ENCODE results near the gene THPO. TPM values are rescaled to one million over a fixed set of nuclear protein-coding genes. Genes with fewer than 3 reads are reported as not detected.

Gene THPO
- total RNA-seq, 2 experiments from 2014 or later, result not detected

- POLR2A ChIA-PET, result no interaction called here
- CTCF ChIA-PET, result interaction anchor here (1.4 kb wide), 1 partner anchor 170 kb away, joined by 3 read pairs; the partner anchor contains the start of gene EPHB3
Observed at GRCh38 chr3:184391266-184391665, 13.3 kb upstream of the THPO start.

GRCh38 chr3:184389935-184390528 is 12.0 kb upstream of the THPO start:
- CTCF ChIA-PET, result interaction anchor here (1.4 kb wide), 1 partner anchor 171 kb away, joined by 3 read pairs; the partner anchor contains the start of gene EPHB3
- peaks cover 27% of the 10 kb centered on the region for H3K27me3 Mint-ChIP-seq
- no peaks in the 10 kb centered on the region for H3K9me3 Mint-ChIP-seq
- no peak overlapping the region for H3K27ac Mint-ChIP-seq
- H3K36me3 Mint-ChIP-seq (ENCODE audit: low read depth), result no peaks in the 10 kb centered on the region
- no peaks in the 10 kb centered on the region for H3K4me1 Mint-ChIP-seq
- POLR2A ChIA-PET, result no interaction called here
- DNase-seq, result no peak
- H3K4me3 Mint-ChIP-seq, result no peak overlapping the region

More at GRCh38 chr3:184391266-184391665, 13.3 kb upstream of the THPO start:
- Mint-ChIP-seq H3K36me3 (ENCODE audit: low read depth) (no peaks in the 10 kb centered on the region), H3K27me3 (peaks cover 27% of the 10 kb centered on the region), H3K27ac (no peak overlapping the region), H3K4me3 (no peak overlapping the region), H3K9me3 (no peaks in the 10 kb centered on the region), H3K4me1 (no peaks in the 10 kb centered on the region)
- DNase-seq, result no peak

GRCh38 chr3:184389384-184389783 is 11.4 kb upstream of the THPO start:
- Mint-ChIP-seq H3K27ac (no peak overlapping the region), H3K4me3 (no peak overlapping the region), H3K27me3 (peaks cover 27% of the 10 kb centered on the region), H3K4me1 (no peaks in the 10 kb centered on the region), H3K36me3 (ENCODE audit: low read depth) (no peaks in the 10 kb centered on the region), H3K9me3 (no peaks in the 10 kb centered on the region)
- DNase-seq, result no peak
- ChIA-PET CTCF (interaction anchor here (1.3 kb wide), 1 partner anchor 18 kb away, joined by 3 read pairs; no protein-coding TSS in a partner anchor), POLR2A (no interaction called here)

DNA sequence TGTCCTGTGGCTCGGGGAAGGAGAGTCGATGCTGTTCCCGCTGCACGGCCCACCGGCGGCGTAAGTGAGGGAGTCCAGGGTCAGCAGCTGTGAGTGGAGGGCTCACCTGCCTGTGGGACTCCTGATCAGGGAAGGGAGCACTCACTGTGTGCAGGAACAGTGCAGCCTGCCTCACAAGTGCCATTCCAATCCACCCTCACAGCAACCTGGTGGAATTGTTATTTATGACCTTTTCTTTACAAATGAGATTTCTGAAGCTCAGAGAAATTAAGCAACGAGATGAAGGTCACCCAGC is 10.9 kb upstream of the THPO start:
- POLR2A ChIA-PET, result no interaction called here
- Mint-ChIP-seq H3K36me3 (ENCODE audit: low read depth) (no peaks in the 10 kb centered on the region), H3K27me3 (peaks cover 26% of the 10 kb centered on the region), H3K4me1 (no peaks in the 10 kb centered on the region), H3K27ac (no peak overlapping the region), H3K9me3 (no peaks in the 10 kb centered on the region), H3K4me3 (no peak overlapping the region)
- CTCF ChIA-PET, result interaction anchor here (1.3 kb wide), 1 partner anchor 17 kb away, joined by 3 read pairs; no protein-coding TSS in a partner anchor
- no peak for DNase-seq

DNA sequence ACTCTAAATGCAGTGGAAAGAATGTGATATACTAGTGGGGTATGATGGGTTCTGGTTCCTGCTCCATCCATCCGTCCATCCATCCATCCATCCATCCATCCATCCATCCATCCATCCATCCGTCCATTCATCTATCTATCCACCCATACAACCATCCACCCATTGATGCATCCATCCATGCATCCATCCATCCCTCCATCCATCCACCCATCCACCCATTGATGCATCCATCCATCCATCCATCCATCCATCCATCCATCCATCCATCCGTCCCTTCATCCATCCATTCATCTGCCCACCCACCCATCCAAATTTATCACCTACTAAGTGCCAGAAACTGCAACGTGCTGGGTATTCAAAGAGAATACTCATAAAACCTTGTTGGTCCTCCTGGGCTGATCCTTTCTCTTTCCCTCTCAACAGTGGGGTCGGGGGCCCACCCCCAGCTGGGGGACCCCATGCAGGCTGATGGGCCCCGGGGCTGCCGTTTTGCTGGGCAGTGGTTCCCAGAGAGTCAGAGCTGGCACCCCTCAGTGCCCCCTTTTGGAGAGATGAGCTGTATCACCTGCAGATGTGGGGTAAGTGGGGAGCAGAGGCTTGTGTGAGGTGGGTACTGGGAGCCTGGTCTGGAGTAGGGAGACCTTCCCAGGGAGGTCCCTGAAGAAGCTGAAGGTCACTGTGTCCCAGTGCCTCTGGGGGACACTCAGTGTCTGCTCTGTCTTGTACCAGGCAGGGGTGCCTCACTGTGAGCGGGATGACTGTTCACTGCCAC is 10.3 kb upstream of the THPO start:
- no peak overlapping the region for H3K27ac Mint-ChIP-seq
- H3K4me1 Mint-ChIP-seq, result no peaks in the 10 kb centered on the region
- H3K9me3 Mint-ChIP-seq, result no peaks in the 10 kb centered on the region
- ChIA-PET CTCF (interaction anchor here (1.3 kb wide), 1 partner anchor 17 kb away, joined by 3 read pairs; no protein-coding TSS in a partner anchor), POLR2A (no interaction called here)
- H3K27me3 Mint-ChIP-seq, result peaks cover 23% of the 10 kb centered on the region
- DNase-seq, result no peak
- H3K4me3 Mint-ChIP-seq, result no peak overlapping the region
- no peaks in the 10 kb centered on the region for H3K36me3 Mint-ChIP-seq (ENCODE audit: low read depth)

DNA sequence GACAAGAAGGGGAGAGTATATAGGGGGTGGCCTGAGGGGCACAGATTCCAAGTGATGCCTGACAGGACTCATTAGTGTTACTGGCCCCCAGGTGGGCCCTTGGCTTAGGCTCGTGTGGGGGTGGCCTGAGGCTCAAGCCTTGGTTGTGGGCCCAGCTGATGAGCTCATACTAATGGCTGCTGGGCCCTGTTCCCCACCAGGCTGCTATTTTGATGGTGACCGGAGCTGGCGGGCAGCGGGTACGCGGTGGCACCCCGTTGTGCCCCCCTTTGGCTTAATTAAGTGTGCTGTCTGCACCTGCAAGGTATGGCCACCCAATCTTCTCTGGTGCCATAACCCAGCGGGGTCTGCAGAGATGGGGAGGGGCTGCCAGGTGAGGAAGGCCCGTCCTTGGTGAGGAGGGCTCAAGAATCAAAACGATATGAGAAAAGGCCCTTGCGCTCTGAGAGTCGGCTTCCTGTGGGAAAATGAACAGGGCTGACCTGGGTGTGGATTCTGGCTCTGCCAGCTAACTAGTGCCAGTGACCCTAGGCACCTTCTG is 9.2 kb upstream of the THPO start:
- Mint-ChIP-seq H3K4me3 (no peak overlapping the region), H3K4me1 (no peaks in the 10 kb centered on the region), H3K27me3 (peaks cover 30% of the 10 kb centered on the region), H3K36me3 (ENCODE audit: low read depth) (no peaks in the 10 kb centered on the region), H3K27ac (no peak overlapping the region), H3K9me3 (no peaks in the 10 kb centered on the region)
- ChIA-PET CTCF (no interaction called here), POLR2A (no interaction called here)
- DNase-seq, result no peak

GRCh38 chr3:184386047-184386806 is 8.2 kb upstream of the THPO start:
- Mint-ChIP-seq H3K4me1 (no peaks in the 10 kb centered on the region), H3K36me3 (ENCODE audit: low read depth) (no peaks in the 10 kb centered on the region), H3K4me3 (no peak overlapping the region), H3K27me3 (peaks cover 31% of the 10 kb centered on the region), H3K9me3 (no peaks in the 10 kb centered on the region), H3K27ac (no peak overlapping the region)
- ChIA-PET POLR2A (no interaction called here), CTCF (interaction anchor here (0.6 to 2.6 kb wide), 4 partner anchors 11 to 998 kb away, joined by 4 to 11 read pairs (median 4); no protein-coding TSS in a partner anchor)
- no peak for DNase-seq

DNA sequence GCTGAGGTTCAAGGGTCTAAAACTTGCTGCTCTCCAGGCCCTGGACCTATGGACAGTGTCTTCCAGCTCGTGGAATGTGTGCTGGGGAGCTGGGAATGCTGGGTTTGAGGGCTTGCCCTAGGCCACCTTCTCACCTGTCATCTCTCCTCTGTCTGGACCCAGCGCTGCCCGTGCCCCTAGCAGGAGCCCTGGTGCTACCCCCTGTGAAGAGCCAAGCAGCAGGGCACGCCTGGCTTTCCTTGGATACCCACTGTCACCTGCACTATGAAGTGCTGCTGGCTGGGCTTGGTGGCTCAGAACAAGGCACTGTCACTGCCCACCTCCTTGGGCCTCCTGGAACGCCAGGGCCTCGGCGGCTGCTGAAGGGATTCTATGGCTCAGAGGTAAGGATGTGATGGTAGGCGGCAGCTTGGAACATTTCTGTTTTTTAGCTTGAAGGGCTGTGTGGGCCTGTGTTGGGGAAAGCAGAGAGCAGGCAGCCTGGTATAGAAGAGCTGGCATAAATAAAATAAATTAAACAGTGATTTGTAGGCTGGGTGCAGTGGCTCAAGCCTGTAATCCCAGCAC is 6.9 kb upstream of the THPO start:
- peaks cover 29% of the 10 kb centered on the region for H3K27me3 Mint-ChIP-seq
- ChIA-PET POLR2A (no interaction called here), CTCF (interaction anchor here (1.6 to 2.6 kb wide), 2 partner anchors 13 to 128 kb away, joined by 4 to 11 read pairs; no protein-coding TSS in a partner anchor)
- H3K9me3 Mint-ChIP-seq, result no peaks in the 10 kb centered on the region
- H3K4me1 Mint-ChIP-seq, result peaks cover 3% of the 10 kb centered on the region
- H3K36me3 Mint-ChIP-seq (ENCODE audit: low read depth), result no peaks in the 10 kb centered on the region
- no peak for DNase-seq
- no peak overlapping the region for H3K27ac Mint-ChIP-seq
- H3K4me3 Mint-ChIP-seq, result no peak overlapping the region

GRCh38 chr3:184384342-184384741 is 6.3 kb upstream of the THPO start:
- peaks cover 3% of the 10 kb centered on the region for H3K4me1 Mint-ChIP-seq
- H3K4me3 Mint-ChIP-seq, result no peak overlapping the region
- H3K9me3 Mint-ChIP-seq, result no peaks in the 10 kb centered on the region
- POLR2A ChIA-PET, result no interaction called here
- DNase-seq, result no peak
- no peaks in the 10 kb centered on the region for H3K36me3 Mint-ChIP-seq (ENCODE audit: low read depth)
- H3K27me3 Mint-ChIP-seq, result peaks cover 29% of the 10 kb centered on the region
- CTCF ChIA-PET, result interaction anchor here (2.6 kb wide), 1 partner anchor 13 kb away, joined by 11 read pairs; no protein-coding TSS in a partner anchor
- H3K27ac Mint-ChIP-seq, result no peak overlapping the region

DNA sequence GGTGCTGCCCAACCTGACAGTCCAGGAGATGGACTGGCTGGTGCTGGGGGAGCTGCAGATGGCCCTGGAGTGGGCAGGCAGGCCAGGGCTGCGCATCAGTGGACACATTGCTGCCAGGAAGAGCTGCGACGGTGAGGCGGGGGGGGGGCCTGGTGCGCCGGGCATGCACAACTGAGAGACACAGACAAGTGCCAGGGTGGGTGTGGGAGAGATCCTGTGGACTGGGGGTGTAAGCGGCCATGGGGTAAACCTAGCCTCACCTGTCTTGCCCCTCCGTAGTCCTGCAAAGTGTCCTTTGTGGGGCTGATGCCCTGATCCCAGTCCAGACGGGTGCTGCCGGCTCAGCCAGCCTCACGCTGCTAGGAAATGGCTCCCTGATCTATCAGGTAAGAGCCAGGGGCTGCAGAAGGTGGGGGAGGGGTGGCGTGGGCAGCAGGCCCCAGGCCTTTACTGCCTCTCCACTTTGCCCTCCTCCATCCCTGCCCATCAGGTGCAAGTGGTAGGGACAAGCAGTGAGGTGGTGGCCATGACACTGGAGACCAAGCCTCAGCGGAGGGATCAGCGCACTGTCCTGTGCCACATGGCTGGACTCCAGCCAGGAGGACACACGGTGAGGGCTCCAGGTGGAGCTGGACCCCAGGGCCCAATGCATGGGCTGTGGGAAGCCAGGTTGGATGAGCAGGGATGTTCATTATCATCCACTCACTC is 5.2 kb upstream of the THPO start:
- Mint-ChIP-seq H3K27ac (no peak overlapping the region), H3K9me3 (no peaks in the 10 kb centered on the region), H3K27me3 (peaks cover 39% of the 10 kb centered on the region), H3K4me3 (no peak overlapping the region), H3K4me1 (peaks cover 5% of the 10 kb centered on the region), H3K36me3 (ENCODE audit: low read depth) (no peaks in the 10 kb centered on the region)
- CTCF ChIA-PET, result interaction anchor here (2.6 kb wide), 1 partner anchor 11 kb away, joined by 11 read pairs; no protein-coding TSS in a partner anchor
- no peak for DNase-seq
- POLR2A ChIA-PET, result interaction anchor here (0.8 kb wide), 1 partner anchor 12 kb away, joined by 3 read pairs; no protein-coding TSS in a partner anchor

DNA sequence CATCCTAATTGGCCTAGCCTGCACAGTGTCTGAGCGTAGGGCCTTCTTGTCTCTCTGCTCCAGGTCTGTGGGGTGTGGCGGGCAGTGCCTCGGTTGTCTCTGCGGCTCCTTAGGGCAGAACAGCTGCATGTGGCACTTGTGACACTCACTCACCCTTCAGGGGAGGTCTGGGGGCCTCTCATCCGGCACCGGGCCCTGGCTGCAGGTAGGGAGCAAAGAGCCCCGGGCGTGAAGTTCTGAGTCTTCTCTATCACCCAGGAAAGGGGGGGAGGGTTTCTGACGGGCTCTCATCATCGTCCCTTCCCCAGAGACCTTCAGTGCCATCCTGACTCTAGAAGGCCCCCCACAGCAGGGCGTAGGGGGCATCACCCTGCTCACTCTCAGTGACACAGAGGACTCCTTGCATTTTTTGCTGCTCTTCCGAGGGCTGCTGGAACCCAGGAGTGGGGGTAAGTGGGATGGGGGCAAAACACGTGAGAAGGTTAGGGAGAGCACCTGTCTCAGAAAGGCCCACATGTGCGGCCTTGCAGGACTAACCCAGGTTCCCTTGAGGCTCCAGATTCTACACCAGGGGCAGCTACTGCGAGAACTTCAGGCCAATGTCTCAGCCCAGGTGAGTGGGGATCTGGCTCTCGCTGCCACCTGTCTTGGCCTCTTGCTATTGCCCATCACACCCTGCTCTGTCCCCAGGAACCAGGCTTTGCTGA is 4.5 kb upstream of the THPO start:
- Mint-ChIP-seq H3K27ac (no peak overlapping the region), H3K4me1 (peaks cover 5% of the 10 kb centered on the region), H3K4me3 (no peak overlapping the region), H3K27me3 (peaks cover 43% of the 10 kb centered on the region), H3K36me3 (ENCODE audit: low read depth) (no peaks in the 10 kb centered on the region), H3K9me3 (no peaks in the 10 kb centered on the region)
- DNase-seq, result no peak
- POLR2A ChIA-PET, result interaction anchor here (0.8 kb wide), 1 partner anchor 11 kb away, joined by 3 read pairs; no protein-coding TSS in a partner anchor
- CTCF ChIA-PET, result interaction anchor here (2.4 kb wide), 1 partner anchor 10 kb away, joined by 17 read pairs; no protein-coding TSS in a partner anchor
